Thyroid gland (tissue), 4 donors: ENCODE results near the gene CLCN3.

Experiments used
- CTCF ChIP-seq, 6 experiments: fragments of 200-600 bp in 3 of 6; fragments of 450-650 bp in 3 of 6; sonication (generic) in 3 of 6; IDR thresholded peaks; one replicate each; pipeline ENCODE4 v1.5.1; 2016 to 2019; ENCODE audit warnings: antibody characterized with exemption in 6 of 6, mild to moderate bottlenecking in 2 of 6, inconsistent platforms in 1 of 6, moderate library complexity in 1 of 6
- POLR2A ChIP-seq, 2 donors: fragments of 450-650 bp; IDR thresholded peaks; one replicate each; pipeline ENCODE4 v1.6.1; 2017; ENCODE audit warnings: antibody characterized with exemption in 2 of 2, mild to moderate bottlenecking in 2 of 2, moderate library complexity in 1 of 2

DNA sequence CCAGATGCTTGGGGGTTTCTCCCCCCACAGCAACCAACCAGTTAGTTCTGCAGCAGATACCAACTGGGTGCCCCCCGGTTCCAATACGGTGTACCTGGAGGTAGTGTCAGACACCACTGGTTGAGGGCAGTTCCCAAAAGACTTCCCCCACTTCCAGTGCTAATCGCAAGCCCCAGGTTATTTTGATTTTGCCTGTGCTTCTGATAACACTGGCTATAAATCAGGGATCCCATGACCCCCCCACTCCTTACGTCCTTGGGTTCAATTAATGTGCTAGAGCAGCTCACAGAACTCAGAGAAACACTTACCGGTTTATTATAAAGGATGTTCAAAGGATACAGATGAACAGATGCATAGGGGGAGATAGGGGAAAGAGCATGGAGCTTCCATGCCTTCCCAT, 5.5 kb downstream of the CLCN3 start:
- TF ChIP-seq CTCF (IDR thresholded peaks at IDR 0.05) (no peak), POLR2A (IDR thresholded peaks at IDR 0.05) (no peak)
